Body of pancreas (tissue), 4 donors: ENCODE data around the gene KIF6.

Experiments used
- POLR2A ChIP-seq, 3 donors: fragments of 450-650 bp; IDR thresholded peaks; one replicate each; pipeline ENCODE4 v1.6.1; 2016; ENCODE audit warnings: antibody characterized with exemption in 3 of 3, mild to moderate bottlenecking in 2 of 3
- TF ChIP-seq, protein P1 (sequence below), 7 experiments: fragments of 450-650 bp in 4 of 7; fragments of 200-600 bp in 3 of 7; sonication (generic) in 3 of 7; IDR thresholded peaks; one replicate each; pipeline ENCODE4 v1.5.1; 2016 to 2019; ENCODE audit warnings: antibody characterized with exemption in 7 of 7

DNA sequence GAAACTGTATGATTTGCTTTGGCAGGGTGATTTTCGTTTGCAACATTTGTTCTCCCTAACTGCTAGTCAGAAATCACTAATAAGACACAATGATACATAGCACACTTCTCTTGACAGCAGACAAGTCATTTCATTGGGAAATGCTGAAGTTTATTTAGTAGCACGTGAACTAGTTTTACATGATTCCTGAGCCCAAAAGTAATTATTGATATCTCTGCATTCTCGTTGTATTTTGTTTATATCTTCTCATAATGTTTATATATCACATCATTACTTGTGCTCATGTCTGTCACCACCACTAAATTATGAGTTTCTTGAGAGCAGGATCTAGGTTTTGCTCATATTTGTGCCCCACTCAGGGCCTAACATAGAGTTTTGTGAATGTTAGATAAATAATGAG, 151.7 kb downstream of the KIF6 start:
- TF ChIP-seq, protein P1, sequence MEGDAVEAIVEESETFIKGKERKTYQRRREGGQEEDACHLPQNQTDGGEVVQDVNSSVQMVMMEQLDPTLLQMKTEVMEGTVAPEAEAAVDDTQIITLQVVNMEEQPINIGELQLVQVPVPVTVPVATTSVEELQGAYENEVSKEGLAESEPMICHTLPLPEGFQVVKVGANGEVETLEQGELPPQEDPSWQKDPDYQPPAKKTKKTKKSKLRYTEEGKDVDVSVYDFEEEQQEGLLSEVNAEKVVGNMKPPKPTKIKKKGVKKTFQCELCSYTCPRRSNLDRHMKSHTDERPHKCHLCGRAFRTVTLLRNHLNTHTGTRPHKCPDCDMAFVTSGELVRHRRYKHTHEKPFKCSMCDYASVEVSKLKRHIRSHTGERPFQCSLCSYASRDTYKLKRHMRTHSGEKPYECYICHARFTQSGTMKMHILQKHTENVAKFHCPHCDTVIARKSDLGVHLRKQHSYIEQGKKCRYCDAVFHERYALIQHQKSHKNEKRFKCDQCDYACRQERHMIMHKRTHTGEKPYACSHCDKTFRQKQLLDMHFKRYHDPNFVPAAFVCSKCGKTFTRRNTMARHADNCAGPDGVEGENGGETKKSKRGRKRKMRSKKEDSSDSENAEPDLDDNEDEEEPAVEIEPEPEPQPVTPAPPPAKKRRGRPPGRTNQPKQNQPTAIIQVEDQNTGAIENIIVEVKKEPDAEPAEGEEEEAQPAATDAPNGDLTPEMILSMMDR (IDR thresholded peaks at IDR 0.05): no peak
- TF ChIP-seq POLR2A (IDR thresholded peaks at IDR 0.05): no peak
